Measurements from ENCODE around the gene CHRNB2. TPM values are rescaled to one million over a fixed set of nuclear protein-coding genes. Genes with fewer than 3 reads are reported as not detected.

CHRNB2 gene
- total RNA-seq, 1 experiment from 2014 or later: 0.21 TPM

DNA sequence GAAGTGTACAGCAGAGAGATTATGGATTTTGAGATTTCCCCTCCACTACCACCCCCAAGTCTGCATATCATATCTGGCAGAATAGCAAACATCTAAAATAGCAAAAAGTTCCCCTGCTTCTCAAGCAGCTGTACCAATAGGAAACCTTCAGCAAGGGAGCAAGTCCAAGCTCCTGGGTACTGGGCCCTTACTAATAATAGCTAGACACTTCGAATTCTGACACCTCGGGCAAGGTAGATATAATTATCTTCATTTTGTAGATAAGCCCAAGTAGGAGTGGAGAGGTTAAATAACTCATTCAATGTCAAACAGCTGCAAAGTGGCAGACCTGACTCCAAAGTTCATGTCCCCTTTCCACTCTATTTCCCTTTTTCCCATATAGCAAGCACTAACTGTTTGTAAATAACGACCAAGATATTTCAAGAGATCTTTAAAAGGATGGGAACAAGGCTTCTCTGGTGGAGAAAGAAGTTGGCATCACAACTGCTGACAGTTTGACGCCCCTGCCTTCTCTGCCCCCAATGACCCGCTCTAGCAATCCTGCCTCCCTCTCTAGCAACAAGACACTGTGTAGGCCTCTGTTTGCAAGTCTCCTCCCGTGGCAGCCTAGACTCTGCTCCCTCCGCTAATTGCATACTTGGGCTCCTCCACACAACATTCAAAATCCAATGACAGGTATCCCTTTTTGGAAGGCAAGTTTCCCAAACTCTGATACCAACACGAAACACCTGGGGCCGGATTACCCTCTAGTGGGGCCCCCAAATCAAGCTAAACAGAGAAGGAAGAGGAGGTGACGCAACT is 59.1 kb downstream of the CHRNB2 start:
- peaks cover 28% of the 10 kb centered on the region for H3K36me3 Mint-ChIP-seq (ENCODE audit: insufficient read depth, unreplicated experiment)
- H3K9me3 Mint-ChIP-seq (ENCODE audit: unreplicated experiment): no peaks in the 10 kb centered on the region
- peak overlapping the region; percentile 99 for H3K27ac Mint-ChIP-seq (ENCODE audit: low read depth, unreplicated experiment)
- intact Hi-C loops (cut with micrococcal nuclease): loop anchor here (1.0 to 2.0 kb wide), 2 partner anchors 18 to 67 kb away; partner anchors contain the start of gene ADAR
- peak; percentile 36 for DNase-seq (ENCODE audit: unreplicated experiment)
- peaks cover 30% of the 10 kb centered on the region for H3K4me1 Mint-ChIP-seq (ENCODE audit: insufficient read depth, unreplicated experiment)
- H3K4me3 Mint-ChIP-seq (ENCODE audit: unreplicated experiment): peak overlapping the region; percentile 84
- POLR2A ChIA-PET: interaction anchor here (0.6 to 7.3 kb wide), 25 partner anchors 9 to 1656 kb away, joined by 3 to 161 read pairs (median 4); partner anchors contain the start of genes ADAR, SHC1, SLC39A1 and SMG5
- H3K27me3 Mint-ChIP-seq (ENCODE audit: insufficient read depth, unreplicated experiment): peaks cover 18% of the 10 kb centered on the region
- TF ChIP-seq, protein P1, sequence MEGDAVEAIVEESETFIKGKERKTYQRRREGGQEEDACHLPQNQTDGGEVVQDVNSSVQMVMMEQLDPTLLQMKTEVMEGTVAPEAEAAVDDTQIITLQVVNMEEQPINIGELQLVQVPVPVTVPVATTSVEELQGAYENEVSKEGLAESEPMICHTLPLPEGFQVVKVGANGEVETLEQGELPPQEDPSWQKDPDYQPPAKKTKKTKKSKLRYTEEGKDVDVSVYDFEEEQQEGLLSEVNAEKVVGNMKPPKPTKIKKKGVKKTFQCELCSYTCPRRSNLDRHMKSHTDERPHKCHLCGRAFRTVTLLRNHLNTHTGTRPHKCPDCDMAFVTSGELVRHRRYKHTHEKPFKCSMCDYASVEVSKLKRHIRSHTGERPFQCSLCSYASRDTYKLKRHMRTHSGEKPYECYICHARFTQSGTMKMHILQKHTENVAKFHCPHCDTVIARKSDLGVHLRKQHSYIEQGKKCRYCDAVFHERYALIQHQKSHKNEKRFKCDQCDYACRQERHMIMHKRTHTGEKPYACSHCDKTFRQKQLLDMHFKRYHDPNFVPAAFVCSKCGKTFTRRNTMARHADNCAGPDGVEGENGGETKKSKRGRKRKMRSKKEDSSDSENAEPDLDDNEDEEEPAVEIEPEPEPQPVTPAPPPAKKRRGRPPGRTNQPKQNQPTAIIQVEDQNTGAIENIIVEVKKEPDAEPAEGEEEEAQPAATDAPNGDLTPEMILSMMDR (IDR thresholded peaks at IDR 0.05; ENCODE audit: unreplicated experiment): no peak
- TSS peak; percentile 42 for BruUV-seq (replicated peaks)
- CTCF ChIA-PET: interaction anchor here (0.6 to 2.8 kb wide), 12 partner anchors 16 to 464 kb away, joined by 3 to 11 read pairs (median 4); no protein-coding TSS in a partner anchor

DNA sequence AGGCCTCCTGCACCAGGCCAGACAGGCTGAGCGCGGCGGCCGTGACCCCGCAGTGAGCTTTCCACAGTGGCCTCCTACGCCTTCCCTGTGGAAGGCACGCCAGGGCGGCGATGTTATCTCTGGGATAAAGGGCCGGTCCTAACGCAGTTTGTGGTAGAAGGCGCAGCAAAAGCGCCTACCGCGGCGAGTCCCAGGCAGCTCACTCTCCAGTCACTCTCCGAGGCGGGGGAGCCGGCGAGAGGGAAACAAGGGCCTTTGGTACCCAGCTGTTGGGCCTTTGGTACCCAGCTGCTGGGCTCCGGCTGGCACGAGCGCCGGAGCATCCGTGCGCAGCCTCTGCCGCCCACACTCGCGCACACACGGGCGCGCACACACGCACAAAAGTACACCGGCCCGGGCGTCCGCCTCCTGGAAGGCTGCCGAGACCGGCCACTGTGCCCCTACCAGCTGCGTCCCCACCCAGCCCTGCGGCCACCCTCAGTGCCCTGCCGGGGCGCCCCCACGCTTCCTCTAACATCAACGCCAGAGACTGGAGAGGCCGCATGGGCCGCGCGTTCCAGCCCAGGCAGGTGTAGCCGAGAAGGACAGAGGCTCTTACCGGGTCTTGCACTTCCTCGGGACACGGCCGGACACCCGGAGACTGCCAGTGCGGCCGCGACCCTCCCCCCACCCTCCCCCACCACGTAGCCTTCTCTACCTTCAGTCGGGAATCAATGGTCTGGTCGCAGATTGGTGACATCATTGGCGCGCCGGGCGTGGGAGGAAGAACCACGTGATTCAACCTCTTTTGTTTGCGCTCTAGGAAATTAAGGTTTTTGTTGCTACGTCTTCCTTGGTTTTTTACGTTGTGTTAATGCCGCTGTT is 59.9 kb downstream of the CHRNB2 start:
- DNase-seq (ENCODE audit: unreplicated experiment): peak; percentile 93
- ChIA-PET POLR2A (interaction anchor here (0.6 to 7.3 kb wide), 26 partner anchors 10 to 1655 kb away, joined by 3 to 161 read pairs (median 4); partner anchors contain the start of genes ADAR, SHC1, SLC39A1 and SMG5), CTCF (interaction anchor here (0.6 to 2.8 kb wide), 10 partner anchors 17 to 463 kb away, joined by 3 to 11 read pairs (median 4); no protein-coding TSS in a partner anchor)
- Mint-ChIP-seq H3K27ac (ENCODE audit: low read depth, unreplicated experiment) (peak overlapping the region; percentile 99), H3K36me3 (ENCODE audit: insufficient read depth, unreplicated experiment) (peaks cover 28% of the 10 kb centered on the region), H3K27me3 (ENCODE audit: insufficient read depth, unreplicated experiment) (peaks cover 26% of the 10 kb centered on the region), H3K4me1 (ENCODE audit: insufficient read depth, unreplicated experiment) (peaks cover 29% of the 10 kb centered on the region), H3K9me3 (ENCODE audit: unreplicated experiment) (no peaks in the 10 kb centered on the region), H3K4me3 (ENCODE audit: unreplicated experiment) (peak overlapping the region; percentile 84)
- TF ChIP-seq, protein P1 (IDR thresholded peaks at IDR 0.05; ENCODE audit: unreplicated experiment): no peak
- BruUV-seq (replicated peaks): no TSS peak
- intact Hi-C loops (cut with micrococcal nuclease): loop anchor here (1.0 to 2.0 kb wide), 2 partner anchors 19 to 68 kb away; partner anchors contain the start of gene ADAR

DNA sequence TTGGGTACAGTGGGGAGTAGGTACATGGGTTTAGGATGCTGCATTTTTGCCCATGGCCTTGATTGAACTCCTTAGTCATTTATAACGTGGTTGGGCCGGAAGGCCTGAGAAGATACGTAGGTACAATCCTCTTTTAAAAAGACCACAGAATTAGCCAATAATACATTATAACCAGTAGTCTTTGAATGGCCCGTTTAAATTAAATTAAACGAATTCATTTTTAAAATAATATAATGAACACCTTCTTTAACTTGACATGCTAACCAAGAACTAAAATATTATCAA is 60.5 kb downstream of the CHRNB2 start:
- TF ChIP-seq, protein P1 (IDR thresholded peaks at IDR 0.05; ENCODE audit: unreplicated experiment): no peak
- H3K27ac Mint-ChIP-seq (ENCODE audit: low read depth, unreplicated experiment): peak overlapping the region; percentile 99
- intact Hi-C loops (cut with micrococcal nuclease): no loop called here
- H3K36me3 Mint-ChIP-seq (ENCODE audit: insufficient read depth, unreplicated experiment): peaks cover 28% of the 10 kb centered on the region
- H3K4me1 Mint-ChIP-seq (ENCODE audit: insufficient read depth, unreplicated experiment): peaks cover 23% of the 10 kb centered on the region
- no peak for DNase-seq (ENCODE audit: unreplicated experiment)
- H3K4me3 Mint-ChIP-seq (ENCODE audit: unreplicated experiment): peak overlapping the region; percentile 84
- CTCF ChIA-PET: interaction anchor here (0.7 to 1.1 kb wide), 3 partner anchors 35 to 254 kb away, joined by 3 to 4 read pairs (median 3); no protein-coding TSS in a partner anchor
- H3K9me3 Mint-ChIP-seq (ENCODE audit: unreplicated experiment): no peaks in the 10 kb centered on the region
- POLR2A ChIA-PET: interaction anchor here (0.9 to 7.3 kb wide), 11 partner anchors 13 to 342 kb away, joined by 3 to 161 read pairs (median 4); partner anchors contain the start of genes ADAR, PMVK and SHC1
- peaks cover 31% of the 10 kb centered on the region for H3K27me3 Mint-ChIP-seq (ENCODE audit: insufficient read depth, unreplicated experiment)
- TSS peak; percentile 94 for BruUV-seq (replicated peaks)

Measured in MCF 10A (cell line).